Parathyroid adenoma (tissue), 2 donors: ENCODE data around the gene PTGR3.

Source experiments
- H2AFZ ChIP-seq: fragments of 300-600 bp; sonication (generic); one replicate; pipeline ENCODE4 v1.7.0; 2017; ENCODE audit warnings: antibody characterized with exemption, mild to moderate bottlenecking
- H3K27ac ChIP-seq: fragments of 300-600 bp; sonication (generic); one replicate; pipeline ENCODE4 v1.7.0; 2017
- H3K27me3 ChIP-seq: fragments of 300-600 bp; sonication (generic); one replicate; pipeline ENCODE4 v1.7.0; 2017; ENCODE audit warnings: low read length; ENCODE audit not compliant: control insufficient read depth, insufficient read depth
- H3K36me3 ChIP-seq: fragments of 300-600 bp; sonication (generic); one replicate; pipeline ENCODE4 v1.7.0; 2017; ENCODE audit warnings: low read length; ENCODE audit not compliant: control insufficient read depth, insufficient read depth
- H3K4me1 ChIP-seq: fragments of 300-600 bp; sonication (generic); one replicate; pipeline ENCODE4 v1.7.0; 2017; ENCODE audit warnings: control low read depth
- H3K4me2 ChIP-seq: fragments of 300-600 bp; sonication (generic); one replicate; pipeline ENCODE4 v1.7.0; 2017; ENCODE audit warnings: low read length
- H3K4me3 ChIP-seq: fragments of 300-600 bp; sonication (generic); one replicate; pipeline ENCODE4 v1.7.0; 2017; ENCODE audit warnings: low read depth, low read length
- H3K79me2 ChIP-seq: fragments of 300-600 bp; sonication (generic); one replicate; pipeline ENCODE4 v1.7.0; 2017; ENCODE audit warnings: control low read depth
- H3K9ac ChIP-seq: fragments of 300-600 bp; sonication (generic); one replicate; pipeline ENCODE4 v1.7.0; 2017; ENCODE audit warnings: mild to moderate bottlenecking
- H3K9me3 ChIP-seq: fragments of 300-600 bp; sonication (generic); one replicate; pipeline ENCODE4 v1.7.0; 2017; ENCODE audit warnings: low read length; ENCODE audit not compliant: control insufficient read depth
- CTCF ChIP-seq: fragments of 300-600 bp; sonication (generic); IDR thresholded peaks from one replicate; pipeline ENCODE4 v1.7.0; 2017; ENCODE audit warnings: antibody characterized with exemption, mild to moderate bottlenecking
- donor health status: primary hyperparathyroidism.

PTGR3 gene

GRCh38 chr18:75162467-75162866 lies 46.5 kb downstream of the PTGR3 start:
- Histone ChIP-seq H3K79me2 (no peaks in the 10 kb centered on the region), H3K36me3 (no peaks in the 10 kb centered on the region), H3K27me3 (no peaks in the 10 kb centered on the region), H3K9me3 (no peaks in the 10 kb centered on the region), H2AFZ (no peak overlapping the region), H3K4me3 (no peak overlapping the region), H3K4me2 (no peak overlapping the region), H3K4me1 (no peaks in the 10 kb centered on the region), H3K27ac (no peak overlapping the region), H3K9ac (no peak overlapping the region)
- TF ChIP-seq CTCF: no peak

GRCh38 chr18:75161256-75162028 lies 47.5 kb downstream of the PTGR3 start:
- Histone ChIP-seq H3K27me3 (no peaks in the 10 kb centered on the region), H3K4me1 (no peaks in the 10 kb centered on the region), H3K36me3 (no peaks in the 10 kb centered on the region), H3K4me2 (no peak overlapping the region), H3K9me3 (no peaks in the 10 kb centered on the region), H2AFZ (peak overlapping the region; percentile 25), H3K9ac (no peak overlapping the region), H3K79me2 (no peaks in the 10 kb centered on the region), H3K27ac (no peak overlapping the region), H3K4me3 (peak overlapping the region; percentile 23)
- TF ChIP-seq CTCF: no peak

- Histone ChIP-seq H3K79me2 (no peaks in the 10 kb centered on the region), H3K4me3 (no peak overlapping the region), H3K4me1 (no peaks in the 10 kb centered on the region), H3K9me3 (no peaks in the 10 kb centered on the region), H3K4me2 (no peak overlapping the region), H2AFZ (no peak overlapping the region), H3K36me3 (no peaks in the 10 kb centered on the region), H3K9ac (no peak overlapping the region), H3K27me3 (no peaks in the 10 kb centered on the region), H3K27ac (no peak overlapping the region)
- TF ChIP-seq CTCF: no peak
These were observed 48.6 kb downstream of the PTGR3 start for GRCh38 chr18:75160364-75160763.

GRCh38 chr18:75159646-75160356 lies 49.1 kb downstream of the PTGR3 start:
- no peak for TF ChIP-seq CTCF
- H3K36me3 ChIP-seq: no peaks in the 10 kb centered on the region
- H3K9me3 ChIP-seq: no peaks in the 10 kb centered on the region
- H3K4me1 ChIP-seq: no peaks in the 10 kb centered on the region
- no peak overlapping the region for H2AFZ ChIP-seq
- H3K4me2 ChIP-seq: no peak overlapping the region
- H3K9ac ChIP-seq: no peak overlapping the region
- H3K4me3 ChIP-seq: no peak overlapping the region
- H3K79me2 ChIP-seq: no peaks in the 10 kb centered on the region
- H3K27me3 ChIP-seq: no peaks in the 10 kb centered on the region
- no peak overlapping the region for H3K27ac ChIP-seq

- Histone ChIP-seq H3K4me3 (no peak overlapping the region), H3K4me2 (no peak overlapping the region), H3K79me2 (no peaks in the 10 kb centered on the region), H3K4me1 (no peaks in the 10 kb centered on the region), H3K27ac (no peak overlapping the region), H3K9ac (no peak overlapping the region), H3K36me3 (no peaks in the 10 kb centered on the region), H3K9me3 (no peaks in the 10 kb centered on the region), H2AFZ (no peak overlapping the region), H3K27me3 (no peaks in the 10 kb centered on the region)
- TF ChIP-seq CTCF: no peak
These were observed 49.8 kb downstream of the PTGR3 start for GRCh38 chr18:75159238-75159518.
